K562 (cell line): ENCODE results near the gene TRIM65. TPM values are rescaled to one million over a fixed set of nuclear protein-coding genes. Genes with fewer than 3 reads are reported as not detected.
A peak's percentile ranks its signal among the peaks of the same experiment; 100 is the strongest.

Source experiments
- DLX4 ChIP-seq: fragments of 250-450 bp; sonication (Bioruptor Pico); IDR thresholded peaks from 2 replicates; pipeline ENCODE4 v1.6.1; 2021; ENCODE audit warnings: mild to moderate bottlenecking
- ESRRA ChIP-seq: fragments of 450-650 bp; IDR thresholded peaks from 2 replicates; pipeline ENCODE4 v1.6.1; 2014; ENCODE audit warnings: low read depth, mild to moderate bottlenecking, moderate library complexity, borderline replicate concordance
- ETV5 ChIP-seq: sonication (generic); formaldehyde crosslinking; IDR thresholded peaks from 2 replicates; pipeline ENCODE4 v1.4.0; 2020; ENCODE audit warnings: low read depth, mild to moderate bottlenecking, missing genetic modification reagents
- HMBOX1 ChIP-seq: sonication (generic); IDR thresholded peaks from 2 replicates; pipeline ENCODE4 v1.6.1; 2016
- MYC ChIP-seq, 2 experiments: fragments of 250-450 bp in 1 of 2; sonication (Bioruptor Pico) in 1 of 2; IDR thresholded peaks; 2 replicates each; pipeline versions ENCODE4 v1.5.1 to v1.6.1; 2012 to 2021; ENCODE audit warnings: low read depth in 2 of 2, borderline replicate concordance in 1 of 2, improper control_type of control experiment in 1 of 2, low read length in 1 of 2, mild to moderate bottlenecking in 1 of 2, moderate library complexity in 1 of 2
- NCOA6 ChIP-seq: fragments of 450-650 bp; IDR thresholded peaks from 2 replicates; pipeline ENCODE4 v1.6.1; 2017; ENCODE audit warnings: mild to moderate bottlenecking
- RBBP5 ChIP-seq: fragments of 200-600 bp; sonication (generic); IDR thresholded peaks from 2 replicates; pipeline ENCODE4 v1.6.1; 2012; ENCODE audit warnings: borderline replicate concordance, mild to moderate bottlenecking, low read length, control low read depth, inconsistent platforms; ENCODE audit not compliant: insufficient read depth, poor library complexity, severe bottlenecking
- THRB ChIP-seq: fragments of 450-650 bp; formaldehyde crosslinking; conservative IDR thresholded peaks from 2 replicates; pipeline ENCODE4 v1.4.0; 2022; ENCODE audit warnings: mild to moderate bottlenecking, missing genetic modification characterization
- TOE1 ChIP-seq, 2 experiments: fragments of 450-650 bp in 1 of 2; sonication (generic) in 1 of 2; formaldehyde crosslinking in 1 of 2; IDR thresholded peaks; 2 replicates each; pipeline versions ENCODE4 v1.7.1 to v1.8.0; 2016 to 2022; ENCODE audit warnings: borderline replicate concordance in 2 of 2, mild to moderate bottlenecking in 2 of 2, antibody characterized with exemption in 1 of 2, inconsistent platforms in 1 of 2, low read depth in 1 of 2, missing genetic modification reagents in 1 of 2, moderate library complexity in 1 of 2
- ZBTB1 ChIP-seq: sonication (generic); formaldehyde crosslinking; IDR thresholded peaks from 2 replicates; pipeline ENCODE4 v1.8.1; 2023; ENCODE audit warnings: missing genetic modification reagents, low read depth, mild to moderate bottlenecking, borderline replicate concordance
- ZBTB17 ChIP-seq: fragments of 450-650 bp; formaldehyde crosslinking; IDR thresholded peaks from 2 replicates; pipeline ENCODE4 v1.4.0; 2020; ENCODE audit warnings: mild to moderate bottlenecking
- ZBTB49 ChIP-seq: sonication (generic); formaldehyde crosslinking; IDR thresholded peaks from 2 replicates; pipeline ENCODE4 v1.8.0; 2022; ENCODE audit warnings: missing genetic modification reagents, mild to moderate bottlenecking, borderline replicate concordance
- ZBTB7A ChIP-seq: IDR thresholded peaks from 2 replicates; pipeline ENCODE4 v1.6.1; 2011; ENCODE audit warnings: low read depth, mild to moderate bottlenecking, low read length, moderate library complexity, borderline replicate concordance; ENCODE audit not compliant: control insufficient read depth
- ZC3H8 ChIP-seq: fragments of 450-650 bp; IDR thresholded peaks from 2 replicates; pipeline ENCODE4 v1.6.1; 2017
- ZNF57 ChIP-seq: fragments of 450-650 bp; formaldehyde crosslinking; IDR thresholded peaks from 2 replicates; pipeline ENCODE4 v1.4.0; 2020; ENCODE audit warnings: mild to moderate bottlenecking, moderate library complexity
- ZNF668 ChIP-seq: fragments of 250-450 bp; sonication (Bioruptor Pico); IDR thresholded peaks from 2 replicates; pipeline ENCODE4 v1.8.0; 2022; ENCODE audit warnings: mild to moderate bottlenecking, inconsistent platforms
- ZNF695 ChIP-seq: fragments of 450-650 bp; formaldehyde crosslinking; IDR thresholded peaks from 2 replicates; pipeline ENCODE4 v1.4.0; 2020; ENCODE audit warnings: mild to moderate bottlenecking, moderate library complexity
- ZNF699 ChIP-seq: fragments of 250-450 bp; sonication (Bioruptor Pico); IDR thresholded peaks from 2 replicates; pipeline ENCODE4 v1.8.0; 2021; ENCODE audit warnings: mild to moderate bottlenecking, moderate library complexity; ENCODE audit not compliant: insufficient replicate concordance
- ZNF75A ChIP-seq: fragments of 450-650 bp; formaldehyde crosslinking; IDR thresholded peaks from 2 replicates; pipeline ENCODE4 v1.4.0; 2020; ENCODE audit warnings: mild to moderate bottlenecking
- polyA plus RNA-seq, 8 experiments: library from polyadenylated mRNA; depleted of rRNA in 4 of 8; stranded (reverse) in 5 of 8; unstranded in 3 of 8; fragments of >200 nt; fragmentation: Nextera tagmentation in 2 of 8; fragmentation: Illumina TruSeq in 1 of 8; extraction: Ambion mirVana in 2 of 8; extraction: Trizol in 1 of 8; gene quantifications; 2 replicates each; pipeline versions ENCODE4 v1.2.1 to v1.2.3, GENCODE V29; 2011 to 2014; ENCODE audit warnings: inconsistent platforms in 1 of 8, missing spikeins in 1 of 8
- total RNA-seq, 7 experiments: library from RNA; depleted of rRNA in 6 of 7; stranded (reverse); fragments of >200 nt in 6 of 7; fragmentation: Illumina TruSeq in 2 of 7; extraction: Trizol in 2 of 7; gene quantifications; 2 replicates each; pipeline versions ENCODE4 v1.2.1 to v1.2.3, GENCODE V29; 2011 to 2021; ENCODE audit warnings: low replicate concordance in 1 of 7

Gene TRIM65
- total and polyA plus RNA-seq, 9 of the 15 experiments (the other 6 are each of a cell fraction or from before 2014, with no cell fraction given) = 2.8 to 45.7 (median 22.9) TPM

GRCh38 chr17:75855310-75856061, 41.3 kb downstream of the TRIM65 start, which contains the start of gene WBP2 (continued):
- TF ChIP-seq ZBTB49 (CRISPR knock-in tag) = no peak
- TF ChIP-seq NCOA6 = no peak
- no peak for TF ChIP-seq ZNF699 (CRISPR knock-in tag)
- TF ChIP-seq DLX4 = no peak
- peak; percentile 62; the same call in 1 of the 2 replicates for TF ChIP-seq MYC (IDR thresholded peaks at IDR 0.05; ENCODE audit: low read depth, low read length)
- no peak for TF ChIP-seq MYC (CRISPR knock-in tag; IDR thresholded peaks at IDR 0.05; ENCODE audit: borderline replicate concordance, low read depth)
- no peak for TF ChIP-seq ZC3H8
- no peak; the same call in 1 of the 2 replicates for TF ChIP-seq HMBOX1
- TF ChIP-seq THRB (CRISPR knock-in tag) = no peak
- no peak for TF ChIP-seq ZNF75A (CRISPR knock-in tag)
- peak; percentile 99 for TF ChIP-seq TOE1 (IDR thresholded peaks at IDR 0.05; ENCODE audit: borderline replicate concordance)
- peak; percentile 61; the same call in 1 of the 2 replicates for TF ChIP-seq TOE1 (CRISPR knock-in tag; IDR thresholded peaks at IDR 0.05; ENCODE audit: borderline replicate concordance, low read depth)
- peak; percentile 64; the same call in 1 of the 2 replicates for TF ChIP-seq ETV5 (CRISPR knock-in tag)
- TF ChIP-seq ZBTB17 (CRISPR knock-in tag) = peak; percentile 97
- TF ChIP-seq RBBP5 = peak; percentile 58
- TF ChIP-seq ZBTB1 (CRISPR knock-in tag) = no peak; the same call in 1 of the 2 replicates
- TF ChIP-seq ZBTB7A = peak; percentile 99
- TF ChIP-seq ZNF57 = 0 out of 2 replicates have a peak, but pooled peaks have one; percentile 26
- 0 out of 2 replicates have a peak, but pooled peaks have one; percentile 49 for TF ChIP-seq ZNF695 (CRISPR knock-in tag)
- peak; percentile 52; the same call in 1 of the 2 replicates for TF ChIP-seq ESRRA
- no peak for TF ChIP-seq ZNF668 (CRISPR knock-in tag)
